KBM-7 (cell line): Measurements from ENCODE around the gene BCL2.
A peak's percentile ranks its signal among the peaks of the same experiment; 100 is the strongest.
"Not testable (repeated sequence)": the region's sequence is repeated elsewhere in the genome, so short reads cannot be mapped to it uniquely, and the experiment has no call there.

Source experiments
- DNase-seq: peaks from one replicate; pipeline ENCODE4 v3.0.0-alpha.2; 2015
- in situ Hi-C: fragments of 300-500 bp; cut with MboI; formaldehyde crosslinking; loops from 2 replicates; pipeline ENCODE4 v1.14.3; 2020; ENCODE audit warnings: low sequenced_read_pairs, low pct_unique_long_range_greater_than_20kb, mixed read lengths

The BCL2 gene

DNA sequence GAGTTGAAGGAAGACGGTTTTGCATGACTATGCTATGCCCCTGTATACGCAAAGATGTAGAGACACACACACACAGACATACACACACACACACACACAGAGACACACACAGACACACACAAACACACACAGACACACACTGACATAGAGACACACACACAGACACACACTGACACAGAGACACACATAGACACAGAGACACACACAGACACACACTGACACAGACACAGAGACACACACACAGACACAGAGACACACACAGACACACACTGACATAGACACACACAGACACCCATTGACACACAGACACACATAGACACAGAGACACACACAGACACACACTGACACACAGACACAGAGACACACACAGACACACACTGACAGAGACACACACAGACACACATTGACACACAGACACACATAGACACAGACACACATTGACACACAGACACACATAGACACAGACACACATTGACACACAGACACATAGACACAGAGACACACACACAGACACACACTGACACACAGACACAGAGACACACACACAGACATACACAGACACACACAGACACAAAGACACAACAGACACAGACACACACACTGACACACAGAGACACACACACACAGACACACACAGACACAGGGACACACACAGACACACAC, 121.3 kb downstream of the BCL2 start:
- DNase-seq: no peak
- in situ Hi-C loops: no loop called here

GRCh38 chr18:63197246-63197869, 122.2 kb downstream of the BCL2 start:
- in situ Hi-C loops: no loop called here
- peak; percentile 63 for DNase-seq

DNA sequence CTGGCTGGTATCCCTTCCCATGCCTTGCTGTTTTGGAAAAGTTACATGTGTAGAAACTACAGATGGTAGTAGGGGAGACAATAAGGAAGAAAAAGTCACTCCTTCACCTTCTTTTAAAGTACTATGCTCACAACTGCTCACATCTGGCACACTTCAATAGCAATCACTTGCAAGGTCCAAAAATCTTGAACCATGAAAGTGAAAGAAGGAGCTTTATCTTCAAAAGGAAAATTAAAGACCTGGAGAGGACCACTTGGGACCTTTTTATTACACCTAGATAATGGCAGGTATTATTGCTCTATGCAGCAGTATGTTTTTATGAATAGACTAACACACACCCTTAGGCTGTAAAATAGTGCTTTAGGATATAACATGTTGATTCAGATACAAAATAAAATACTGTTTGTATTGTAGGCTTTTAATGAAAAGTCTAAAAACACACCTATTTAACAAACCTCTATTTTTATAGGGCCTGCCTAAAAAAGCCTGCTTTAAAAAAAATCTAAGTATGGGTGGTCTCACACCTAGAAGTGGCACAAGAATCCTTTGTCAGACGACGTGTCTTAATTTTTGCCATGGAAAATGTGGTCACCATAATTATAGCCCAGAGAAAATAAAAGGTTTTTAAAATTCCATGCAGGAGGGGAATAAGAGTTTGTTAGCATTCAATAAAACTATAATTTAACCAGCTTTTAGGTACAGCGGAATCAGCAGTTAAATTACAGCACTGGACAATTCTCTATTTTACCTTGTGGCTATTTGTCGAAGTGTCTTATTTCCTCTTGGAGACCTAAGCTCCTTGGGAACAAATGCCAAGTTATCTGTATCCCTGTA, 124.0 kb downstream of the BCL2 start:
- in situ Hi-C loops: no loop called here
- DNase-seq: no peak

DNA sequence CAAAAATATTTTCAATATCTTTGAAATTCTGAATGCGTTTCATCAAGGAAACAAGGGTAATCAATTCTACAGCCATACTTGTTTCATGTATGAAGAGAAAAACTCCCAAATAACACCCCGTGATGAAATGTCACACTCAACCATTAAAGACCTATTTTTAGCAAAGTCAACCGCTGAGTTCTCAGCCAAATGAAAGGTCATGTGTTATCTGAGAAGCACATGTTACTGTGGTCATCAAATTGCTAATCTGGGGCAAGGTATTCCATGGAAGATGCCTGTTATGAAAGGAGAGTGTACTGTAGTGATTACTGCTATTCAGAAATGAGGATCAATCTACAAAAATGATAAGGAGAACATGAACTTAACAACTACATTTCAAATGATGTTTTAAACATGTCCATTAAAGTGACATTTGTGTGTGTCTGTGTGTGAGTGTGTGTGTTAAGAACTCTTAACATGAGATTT, 126.7 kb downstream of the BCL2 start:
- DNase-seq: peak; percentile 77
- in situ Hi-C loops: no loop called here

DNA sequence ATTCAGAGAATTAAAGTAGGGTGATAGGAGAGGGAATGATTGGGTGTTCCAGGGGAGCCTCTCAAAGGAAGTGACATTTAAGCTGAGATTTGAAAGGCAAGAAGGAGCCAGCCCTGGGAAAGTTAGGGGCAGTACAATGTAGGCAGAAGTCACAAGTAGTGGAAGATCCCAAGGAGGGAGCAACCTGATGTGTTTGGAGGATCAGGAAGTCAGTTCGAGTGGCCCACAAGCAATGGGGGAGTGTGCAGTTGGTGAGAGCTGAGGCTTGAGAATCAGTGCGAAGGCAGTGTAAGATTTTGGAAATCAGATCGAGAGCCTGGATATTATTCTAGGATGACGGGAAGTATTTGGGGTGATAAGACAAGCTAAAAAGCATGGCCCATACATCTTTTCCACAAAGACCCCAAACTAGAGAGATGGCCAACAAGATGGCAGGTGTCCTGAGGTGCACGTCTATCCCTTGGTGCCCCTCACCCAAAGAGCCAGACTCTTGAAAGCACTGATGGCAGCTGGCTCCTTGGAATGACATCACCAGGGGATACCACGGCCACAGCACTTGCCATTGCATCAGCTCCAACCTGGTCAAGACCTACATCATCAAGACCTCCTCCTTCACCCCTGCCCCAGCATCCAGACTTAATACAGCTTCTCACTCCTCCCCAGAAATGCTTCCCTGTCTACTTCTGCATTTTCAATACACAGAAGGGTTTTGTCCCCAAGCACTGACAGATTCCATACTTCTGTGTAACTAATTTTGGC, 127.3 kb downstream of the BCL2 start:
- in situ Hi-C loops: no loop called here
- peak; percentile 82 for DNase-seq

DNA sequence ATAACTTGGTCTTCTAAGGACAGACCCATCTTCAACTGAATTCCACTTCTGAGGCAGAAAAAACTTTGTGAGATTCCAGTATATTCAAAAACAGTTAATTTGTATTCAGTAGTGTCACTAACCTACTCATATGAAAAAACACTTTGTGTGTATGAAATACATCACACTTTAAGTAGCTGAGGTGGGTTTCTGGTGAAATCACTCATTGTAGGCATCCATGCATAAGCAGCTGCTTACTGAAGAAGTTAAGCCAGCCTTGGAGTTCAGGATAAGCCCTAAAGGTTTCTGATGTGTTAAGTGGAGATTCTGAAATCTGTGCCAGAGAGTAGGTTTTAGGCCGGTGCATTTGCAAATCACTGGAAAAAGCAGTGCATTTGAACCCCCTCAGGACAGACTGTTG, 128.2 kb downstream of the BCL2 start:
- in situ Hi-C loops: no loop called here
- no peak for DNase-seq

GRCh38 chr18:63190838-63191237, 128.7 kb downstream of the BCL2 start:
- DNase-seq, in situ Hi-C loops: not testable (repeated sequence)

DNA sequence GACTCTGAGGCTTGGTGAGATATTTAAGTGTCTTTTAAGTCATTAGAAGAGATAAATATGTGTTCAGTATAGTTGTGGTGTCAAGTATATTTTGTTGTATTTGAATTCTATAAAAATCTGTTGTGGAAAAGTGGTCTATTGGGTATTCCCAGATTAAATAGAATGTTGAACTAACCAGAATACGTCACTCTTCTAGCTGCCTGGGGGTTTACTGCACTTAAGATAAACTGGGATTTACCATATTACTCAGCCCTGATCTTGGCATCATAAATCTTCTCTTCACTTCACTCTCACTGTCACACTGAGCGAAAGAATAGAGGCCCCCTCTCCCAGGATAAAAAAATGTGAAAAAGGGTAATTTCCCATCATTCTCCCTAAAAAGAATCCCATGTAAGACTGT, 129.8 kb downstream of the BCL2 start:
- DNase-seq: no peak
- in situ Hi-C loops: no loop called here

DNA sequence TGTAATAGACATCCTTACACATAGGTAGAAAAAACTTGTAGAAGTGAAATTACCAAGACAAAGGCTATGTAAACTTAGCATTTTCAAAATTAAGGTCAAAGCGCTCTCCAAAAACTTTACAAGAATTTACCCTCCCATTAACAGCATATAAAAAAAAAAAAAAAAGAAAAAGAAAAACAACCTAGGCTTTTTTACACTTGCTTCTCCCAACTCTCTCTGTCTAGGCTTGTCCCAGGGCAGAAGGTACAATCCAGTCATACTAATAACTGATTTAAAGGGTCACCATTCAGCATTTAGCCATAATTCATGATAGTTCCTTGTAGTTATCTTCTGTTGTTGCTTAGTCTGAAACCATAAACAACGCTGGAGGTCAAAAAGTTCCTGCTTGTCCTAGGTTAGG, 130.5 kb downstream of the BCL2 start:
- DNase-seq: no peak
- in situ Hi-C loops: no loop called here

GRCh38 chr18:63187791-63188460, 131.6 kb downstream of the BCL2 start:
- in situ Hi-C loops: no loop called here
- no peak for DNase-seq

DNA sequence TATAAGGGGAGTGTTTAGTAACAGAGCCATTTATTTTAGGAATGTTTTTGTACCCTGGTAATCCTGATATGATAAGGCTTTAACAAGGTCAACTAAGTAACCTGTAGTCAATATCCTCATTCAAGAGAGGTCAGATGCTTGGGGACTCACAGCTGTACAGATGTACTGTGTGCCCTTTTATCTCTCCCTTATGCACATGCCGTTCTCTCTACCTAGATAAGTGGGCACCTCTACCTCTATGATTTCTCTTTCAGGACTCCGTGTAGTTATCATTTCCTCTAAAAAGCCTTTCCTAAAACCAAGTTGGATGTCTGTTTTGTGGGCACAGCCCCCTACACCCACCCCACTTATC, 132.4 kb downstream of the BCL2 start:
- in situ Hi-C loops: no loop called here

GRCh38 chr18:63186520-63187222, 132.9 kb downstream of the BCL2 start:
- in situ Hi-C loops: no loop called here

More for the DNA sequence above, 132.4 kb downstream of the BCL2 start:
- no peak for DNase-seq

DNA sequence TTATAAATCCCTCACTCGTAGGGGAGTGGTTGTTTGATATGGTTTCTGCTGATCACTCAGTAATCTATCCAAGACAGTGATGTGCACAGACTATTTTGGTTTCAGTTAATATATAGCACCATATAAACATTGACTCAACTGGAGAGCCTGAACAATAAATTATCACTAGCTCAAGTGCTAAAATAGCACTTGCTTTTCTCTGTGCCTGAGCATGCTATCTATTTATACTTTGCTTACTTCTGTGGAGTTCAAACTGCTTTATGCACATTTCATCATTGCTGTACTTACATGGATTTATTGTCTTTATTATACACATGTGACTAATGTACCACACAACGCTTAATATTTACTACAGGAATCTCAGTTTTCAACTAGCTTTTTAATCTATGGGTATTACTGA, 133.6 kb downstream of the BCL2 start:
- in situ Hi-C loops: no loop called here
- DNase-seq: no peak

More at GRCh38 chr18:63186520-63187222, 132.9 kb downstream of the BCL2 start:
- DNase-seq: no peak

GRCh38 chr18:63183952-63184770, 135.4 kb downstream of the BCL2 start:
- DNase-seq: no peak
- in situ Hi-C loops: no loop called here

DNA sequence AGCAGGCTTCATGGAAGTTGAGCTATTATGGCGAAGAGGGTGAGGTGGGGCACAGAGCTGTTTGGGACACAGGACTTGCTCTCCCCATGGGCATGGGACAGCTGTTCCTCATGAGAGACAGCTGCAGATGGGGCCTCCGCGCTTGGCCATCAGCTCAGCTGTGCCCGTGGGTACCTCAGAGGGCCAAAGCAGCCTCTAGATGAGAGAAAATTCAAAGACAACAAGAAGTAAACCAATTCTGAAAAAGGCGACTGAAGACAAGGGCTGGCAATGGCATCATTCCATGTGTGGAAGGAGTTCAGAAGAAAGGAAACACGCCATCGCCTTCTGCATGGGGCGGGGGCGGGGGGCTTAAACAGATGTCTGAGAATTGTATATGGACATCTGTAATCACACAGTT, 136.2 kb downstream of the BCL2 start:
- in situ Hi-C loops: no loop called here
- no peak for DNase-seq

DNA sequence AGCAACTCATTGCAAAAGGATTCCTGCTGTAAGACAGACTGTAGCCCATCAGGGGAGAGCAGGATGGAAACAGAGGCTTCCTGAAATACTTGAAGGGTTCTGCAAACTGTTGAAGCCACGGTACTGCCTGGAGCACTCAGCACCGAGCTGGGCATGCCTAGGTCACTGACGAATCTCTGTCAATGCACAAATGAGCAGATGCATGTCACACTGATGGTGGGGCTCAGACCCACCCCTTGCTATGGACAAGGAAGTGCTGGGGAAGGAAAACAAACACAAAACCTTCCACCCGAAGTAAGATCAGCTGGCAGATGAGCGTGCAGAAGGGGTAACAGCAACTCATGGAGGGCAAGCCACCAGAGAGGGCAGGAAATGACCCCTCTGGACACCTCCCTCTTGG, 136.7 kb downstream of the BCL2 start:
- DNase-seq: no peak
- in situ Hi-C loops: no loop called here

DNA sequence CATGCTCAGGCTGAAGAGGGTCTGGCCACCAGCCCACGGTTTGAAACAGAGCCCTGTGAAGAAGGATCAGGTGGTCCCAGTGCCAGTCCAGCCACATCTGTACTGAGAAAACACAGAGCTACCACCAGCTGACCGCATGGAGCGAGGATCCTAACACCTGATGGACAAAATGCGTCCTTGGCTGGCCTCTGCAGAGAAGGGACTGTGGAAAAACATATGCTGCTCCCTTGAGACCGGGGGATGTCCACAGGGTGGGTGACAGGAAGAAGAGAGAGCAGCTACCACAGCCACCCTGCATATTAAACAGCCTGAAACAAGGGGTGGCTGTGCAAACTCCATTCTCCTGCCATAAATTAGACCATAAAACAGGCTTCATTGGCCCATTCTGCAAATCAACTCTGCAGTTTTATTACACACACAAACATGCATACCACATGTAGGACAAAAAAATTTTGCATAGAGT, 137.2 kb downstream of the BCL2 start:
- in situ Hi-C loops: no loop called here
- no peak for DNase-seq
